Measurements from ENCODE around the gene BCAS4.
"Not testable (repeated sequence)": the region's sequence is repeated elsewhere in the genome, so short reads cannot be mapped to it uniquely, and the experiment has no call there.

BCAS4 gene

GRCh38 chr20:50794846-50795634, at the start of gene BCAS4:
TSS of gene BCAS4 (plus strand) at chr20:50795061. CDS start at chr20:50795084, 23 bp downstream.
- peak; percentile 40 to 44 for DNase-seq (ENCODE audit: low read depth in 2 of 2)

GRCh38 chr20:50745634-50746137, 49.2 kb upstream of the BCAS4 start:
- DNase-seq (ENCODE audit: low read depth in 2 of 2): no peak

- no peak for DNase-seq (ENCODE audit: low read depth in 2 of 2)
These were observed 48.5 kb upstream of the BCAS4 start for GRCh38 chr20:50746138-50746940.

DNA sequence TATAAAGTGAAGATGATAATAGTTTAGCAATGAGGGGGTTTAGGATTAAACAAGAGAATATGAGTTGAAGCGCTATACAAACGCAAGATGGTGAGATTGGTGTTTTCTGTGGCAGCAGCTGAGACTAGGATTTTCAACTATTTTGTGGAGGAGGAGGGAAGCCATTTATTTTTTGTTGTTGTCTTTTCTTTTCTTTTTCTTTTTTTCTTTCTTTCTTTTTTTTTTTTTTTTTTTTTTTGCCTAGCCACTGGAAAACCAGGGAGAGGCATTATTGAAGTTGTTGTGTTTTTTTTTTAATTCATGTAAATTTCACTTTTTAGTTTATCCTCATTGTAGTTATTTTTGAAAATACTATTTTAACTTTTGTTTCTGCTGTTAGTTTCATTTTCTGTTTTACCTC, 47.6 kb upstream of the BCAS4 start:
- DNase-seq (ENCODE audit: low read depth in 2 of 2): no peak

DNA sequence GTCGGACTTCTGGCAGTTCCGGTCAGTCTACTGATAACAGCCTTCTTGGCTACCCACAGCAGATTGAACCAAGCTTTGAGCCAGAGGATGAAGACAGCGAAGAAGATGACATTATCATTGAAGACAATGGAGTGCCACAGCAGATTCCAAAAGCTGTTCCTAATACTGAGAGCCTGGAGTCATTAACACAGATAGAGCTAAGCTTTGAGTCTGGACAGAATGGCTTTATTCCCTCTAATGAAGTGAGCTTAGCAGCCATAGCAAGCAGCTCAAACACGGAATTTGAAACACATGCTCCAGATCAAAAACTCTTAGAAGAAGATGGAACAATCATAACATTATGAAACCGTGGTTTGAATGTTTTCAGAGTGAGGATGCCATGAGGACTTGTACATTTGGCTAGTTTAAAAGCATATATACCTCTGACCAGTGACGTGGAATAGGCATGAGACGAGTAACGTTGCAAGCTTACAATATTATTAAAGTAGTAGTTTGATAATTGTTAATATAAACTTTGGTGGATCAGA, 44.7 kb upstream of the BCAS4 start:
- no peak for DNase-seq (ENCODE audit: low read depth in 2 of 2)

GRCh38 chr20:50753152-50753551, 41.7 kb upstream of the BCAS4 start:
- DNase-seq (ENCODE audit: low read depth in 2 of 2): no peak

DNA sequence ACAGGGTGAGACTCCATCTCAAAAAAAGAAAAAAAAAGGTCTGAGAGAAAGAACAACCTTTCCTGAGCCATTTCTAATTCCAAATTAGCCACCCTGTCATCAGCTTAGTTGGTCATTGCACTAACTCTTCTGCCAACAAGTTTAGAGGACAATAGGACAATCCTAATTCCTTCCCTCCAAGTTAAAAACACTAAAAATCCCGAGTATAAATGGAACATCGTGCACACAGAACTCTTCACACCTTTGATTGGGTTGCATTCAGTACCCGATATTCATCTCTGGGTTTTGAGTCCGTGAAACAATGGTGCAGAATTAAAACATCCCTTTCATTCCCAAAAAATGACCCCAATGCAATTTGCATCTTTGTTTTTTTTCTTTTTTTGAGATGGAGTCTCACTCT, 40.4 kb upstream of the BCAS4 start:
- DNase-seq (ENCODE audit: low read depth in 2 of 2): no peak

- no peak for DNase-seq (ENCODE audit: low read depth in 2 of 2)
These were observed 38.4 kb upstream of the BCAS4 start for GRCh38 chr20:50756447-50756846.

GRCh38 chr20:50758469-50758868, 36.4 kb upstream of the BCAS4 start:
- DNase-seq (ENCODE audit: low read depth in 2 of 2): no peak

- DNase-seq (ENCODE audit: low read depth in 2 of 2): no peak
These were observed 35.9 kb upstream of the BCAS4 start for GRCh38 chr20:50758992-50759391.

DNA sequence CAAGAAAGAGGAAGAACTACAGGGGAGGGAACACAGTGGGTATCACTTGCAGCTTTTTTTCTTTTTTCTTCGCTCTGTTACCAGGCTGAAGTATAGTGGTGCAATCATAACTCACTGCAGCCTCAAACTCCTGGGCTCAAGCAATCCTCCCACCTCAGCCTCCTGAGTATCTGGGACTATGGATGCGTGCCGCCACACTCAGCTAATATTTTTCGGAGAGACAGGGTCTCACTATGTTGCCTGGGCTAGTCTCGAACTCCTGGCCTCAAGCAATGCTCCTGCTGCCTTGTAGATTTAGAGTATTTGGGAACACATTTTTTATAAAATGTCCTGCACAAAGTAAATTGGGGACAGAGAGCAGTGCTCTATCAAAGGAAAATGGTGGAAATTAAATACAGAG, 35.2 kb upstream of the BCAS4 start:
- DNase-seq (ENCODE audit: low read depth in 2 of 2): no peak

GRCh38 chr20:50762045-50762422, 32.8 kb upstream of the BCAS4 start:
- DNase-seq (ENCODE audit: low read depth in 2 of 2): no peak

DNA sequence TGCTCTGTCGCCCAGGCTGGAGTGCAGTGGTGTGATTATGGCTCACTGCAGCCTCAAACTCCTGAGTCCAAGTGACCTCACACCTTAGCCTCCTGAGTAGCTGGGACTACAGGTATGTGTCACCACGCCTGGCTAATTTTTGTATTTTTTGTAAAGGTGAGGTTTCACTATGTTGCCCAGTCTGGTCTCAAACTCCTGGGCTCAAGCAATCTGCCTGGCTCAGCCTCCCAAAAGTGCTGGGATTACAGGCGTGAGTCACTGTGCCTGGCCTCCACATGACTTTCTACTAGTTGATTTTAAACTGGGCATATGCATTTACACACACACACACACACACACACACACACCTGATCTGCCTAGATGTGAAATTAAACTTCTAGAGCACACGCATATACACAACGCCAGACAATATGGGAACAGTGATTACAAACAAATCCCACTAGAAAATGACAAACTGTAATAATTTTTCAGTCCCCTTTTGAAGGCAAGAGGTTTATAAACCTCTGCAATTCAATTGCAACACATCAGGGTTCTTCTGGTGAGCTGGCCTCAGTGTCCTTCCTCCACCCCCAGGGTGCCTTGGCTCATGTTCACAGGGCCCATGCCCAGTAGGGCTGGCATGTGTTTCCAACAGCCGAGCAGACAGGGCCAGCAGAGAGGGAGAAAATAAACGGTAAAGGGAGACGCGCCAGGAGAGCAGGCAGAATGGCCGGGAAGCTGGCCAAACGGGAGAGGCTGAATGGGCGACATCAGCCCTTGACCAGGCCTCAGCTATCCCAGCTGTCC, 32.2 kb upstream of the BCAS4 start:
- no peak for DNase-seq (ENCODE audit: low read depth in 2 of 2)

GRCh38 chr20:50763550-50764458, 31.1 kb upstream of the BCAS4 start:
- DNase-seq (ENCODE audit: low read depth in 2 of 2): not testable (repeated sequence)

DNA sequence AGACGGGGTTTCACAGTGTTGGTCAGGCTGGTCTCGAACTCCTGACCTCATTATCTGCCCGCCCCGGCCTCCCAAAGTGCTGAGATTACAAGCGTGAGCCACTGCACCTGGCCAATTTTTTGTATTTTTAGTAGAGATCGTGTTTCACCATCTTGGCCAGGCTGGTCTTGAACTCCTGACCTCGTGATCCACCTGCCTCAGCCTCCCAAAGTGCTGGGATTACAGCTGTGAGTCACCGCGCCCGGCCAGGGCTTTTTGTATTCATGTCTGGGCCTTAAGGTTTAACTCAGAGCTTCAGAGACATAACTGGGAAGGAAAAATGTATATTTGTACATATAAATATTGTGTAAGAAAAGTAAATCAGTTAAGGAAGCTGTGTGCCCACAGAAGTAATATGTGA, 29.6 kb upstream of the BCAS4 start:
- DNase-seq (ENCODE audit: low read depth in 2 of 2): not testable (repeated sequence)

DNA sequence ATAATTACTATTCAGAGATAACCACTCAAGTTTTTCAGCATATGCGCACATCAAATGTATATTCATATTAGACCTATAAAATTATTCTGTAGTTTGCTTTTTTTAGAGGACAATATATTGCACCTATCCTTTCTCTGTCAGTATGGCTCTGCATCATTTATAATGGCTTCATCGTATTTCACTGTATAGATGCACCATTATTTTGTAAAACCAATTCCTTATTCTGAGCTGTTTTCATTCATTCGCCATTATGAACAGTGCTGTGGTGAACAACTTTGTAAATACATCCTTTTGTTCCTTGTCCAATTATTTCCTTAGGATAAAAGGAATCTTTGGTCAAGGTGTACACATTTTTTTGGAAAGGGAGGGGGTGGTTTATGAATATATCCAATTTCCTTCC, 29.2 kb upstream of the BCAS4 start:
- no peak for DNase-seq (ENCODE audit: low read depth in 2 of 2)

- DNase-seq (ENCODE audit: low read depth in 2 of 2): not testable (repeated sequence)
These were observed 27.7 kb upstream of the BCAS4 start for GRCh38 chr20:50766955-50767809.

GRCh38 chr20:50768991-50769390, 25.9 kb upstream of the BCAS4 start:
- not testable (repeated sequence) for DNase-seq (ENCODE audit: low read depth in 2 of 2)

- DNase-seq (ENCODE audit: low read depth in 2 of 2): not testable (repeated sequence)
These were observed 25.2 kb upstream of the BCAS4 start for GRCh38 chr20:50769551-50770085.

Data from fibroblast of skin of left quadriceps (primary cell).